ENCODE measurements around the gene SIDT1.

GRCh38 chr3:113638910-113639309 is 106.6 kb downstream of the SIDT1 start:
- TF ChIP-seq, protein P1, sequence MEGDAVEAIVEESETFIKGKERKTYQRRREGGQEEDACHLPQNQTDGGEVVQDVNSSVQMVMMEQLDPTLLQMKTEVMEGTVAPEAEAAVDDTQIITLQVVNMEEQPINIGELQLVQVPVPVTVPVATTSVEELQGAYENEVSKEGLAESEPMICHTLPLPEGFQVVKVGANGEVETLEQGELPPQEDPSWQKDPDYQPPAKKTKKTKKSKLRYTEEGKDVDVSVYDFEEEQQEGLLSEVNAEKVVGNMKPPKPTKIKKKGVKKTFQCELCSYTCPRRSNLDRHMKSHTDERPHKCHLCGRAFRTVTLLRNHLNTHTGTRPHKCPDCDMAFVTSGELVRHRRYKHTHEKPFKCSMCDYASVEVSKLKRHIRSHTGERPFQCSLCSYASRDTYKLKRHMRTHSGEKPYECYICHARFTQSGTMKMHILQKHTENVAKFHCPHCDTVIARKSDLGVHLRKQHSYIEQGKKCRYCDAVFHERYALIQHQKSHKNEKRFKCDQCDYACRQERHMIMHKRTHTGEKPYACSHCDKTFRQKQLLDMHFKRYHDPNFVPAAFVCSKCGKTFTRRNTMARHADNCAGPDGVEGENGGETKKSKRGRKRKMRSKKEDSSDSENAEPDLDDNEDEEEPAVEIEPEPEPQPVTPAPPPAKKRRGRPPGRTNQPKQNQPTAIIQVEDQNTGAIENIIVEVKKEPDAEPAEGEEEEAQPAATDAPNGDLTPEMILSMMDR (IDR thresholded peaks at IDR 0.05), result no peak
- TF ChIP-seq POLR2A (IDR thresholded peaks at IDR 0.05), result no peak
